ENCODE results near the gene KIR2DL4.
"Not testable (repeated sequence)": the region's sequence is repeated elsewhere in the genome, so short reads cannot be mapped to it uniquely, and the experiment has no call there.

KIR2DL4 gene

DNA sequence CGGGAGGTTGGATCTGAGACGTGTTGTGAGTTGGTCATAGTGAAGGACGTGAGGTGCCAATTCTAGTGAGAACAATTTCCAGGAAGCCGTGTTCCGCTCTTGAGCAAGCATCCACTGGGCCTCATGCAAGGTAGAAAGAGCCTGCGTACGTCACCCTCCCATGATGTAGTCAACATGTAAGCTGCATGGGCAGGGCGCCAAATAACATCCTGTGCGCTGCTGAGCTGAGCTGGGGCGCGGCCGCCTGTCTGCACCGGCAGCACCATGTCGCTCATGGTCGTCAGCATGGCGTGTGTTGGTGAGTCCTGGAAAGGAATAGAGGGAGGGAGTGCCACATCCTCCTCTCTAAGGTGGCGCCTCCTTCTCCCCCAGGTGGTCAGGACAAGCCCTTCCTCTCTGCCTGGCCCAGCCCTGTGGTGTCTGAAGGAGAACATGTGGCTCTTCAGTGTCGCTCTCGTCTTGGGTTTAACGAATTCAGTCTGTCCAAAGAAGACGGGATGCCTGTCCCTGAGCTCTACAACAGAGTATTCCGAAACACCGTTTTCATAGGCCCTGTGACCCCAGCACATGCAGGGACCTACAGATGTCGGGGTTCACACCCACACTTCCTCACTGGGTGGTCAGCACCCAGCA lies 17.2 kb upstream of the KIR2DL4 start:
- not testable (repeated sequence) for H3K36me3 Mint-ChIP-seq (ENCODE audit: low read depth); H3K27me3 Mint-ChIP-seq (ENCODE audit: low read depth); H3K27ac Mint-ChIP-seq

DNA sequence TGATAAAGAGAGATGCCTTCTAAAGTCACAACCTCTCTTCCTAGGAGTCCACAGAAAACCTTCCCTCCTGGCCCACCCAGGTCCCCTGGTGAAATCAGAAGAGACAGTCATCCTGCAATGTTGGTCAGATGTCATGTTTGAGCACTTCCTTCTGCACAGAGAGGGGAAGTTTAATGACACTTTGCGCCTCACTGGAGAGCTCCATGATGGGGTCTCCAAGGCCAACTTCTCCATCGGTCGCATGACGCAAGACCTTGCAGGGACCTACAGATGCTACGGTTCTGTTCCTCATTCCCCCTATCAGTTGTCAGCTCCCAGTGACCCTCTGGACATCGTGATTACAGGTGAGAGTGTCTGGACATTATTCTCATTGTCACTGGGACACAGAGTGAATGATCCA lies 15.3 kb upstream of the KIR2DL4 start:
- not testable (repeated sequence) for H3K9me3 Mint-ChIP-seq; H3K27me3 Mint-ChIP-seq (ENCODE audit: low read depth); H3K4me1 Mint-ChIP-seq (ENCODE audit: low read depth); H3K36me3 Mint-ChIP-seq (ENCODE audit: low read depth); H3K4me3 Mint-ChIP-seq; H3K27ac Mint-ChIP-seq

More for the DNA sequence above, 17.2 kb upstream of the KIR2DL4 start:
- not testable (repeated sequence) for H3K4me1 Mint-ChIP-seq (ENCODE audit: low read depth); H3K4me3 Mint-ChIP-seq; H3K9me3 Mint-ChIP-seq

DNA sequence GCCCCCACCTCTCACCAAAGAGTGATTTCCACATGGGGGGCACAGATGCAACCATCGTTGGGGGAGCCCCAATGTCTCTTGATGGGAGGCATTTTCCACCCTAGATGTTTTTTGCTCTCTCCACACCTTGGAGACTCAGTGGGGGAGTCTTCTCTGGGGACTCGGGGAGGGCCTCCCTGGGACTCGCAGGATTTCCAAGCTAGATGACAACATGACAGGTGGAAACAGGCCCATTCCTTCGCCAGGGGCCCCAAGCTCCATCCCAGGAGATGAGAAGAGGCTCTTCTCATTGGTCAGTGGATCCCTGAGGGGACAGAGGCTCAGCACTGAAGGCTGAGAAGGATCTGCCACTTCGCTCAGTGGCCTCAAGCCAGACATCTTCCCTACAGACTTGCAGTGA lies 12.7 kb upstream of the KIR2DL4 start:
- peaks cover 8% of the 10 kb centered on the region for H3K4me1 Mint-ChIP-seq (ENCODE audit: low read depth)
- no peak overlapping the region for H3K27ac Mint-ChIP-seq
- no peak overlapping the region for H3K4me3 Mint-ChIP-seq
- H3K9me3 Mint-ChIP-seq: no peaks in the 10 kb centered on the region
- H3K27me3 Mint-ChIP-seq (ENCODE audit: low read depth): peaks cover 4% of the 10 kb centered on the region
- no peaks in the 10 kb centered on the region for H3K36me3 Mint-ChIP-seq (ENCODE audit: low read depth)

DNA sequence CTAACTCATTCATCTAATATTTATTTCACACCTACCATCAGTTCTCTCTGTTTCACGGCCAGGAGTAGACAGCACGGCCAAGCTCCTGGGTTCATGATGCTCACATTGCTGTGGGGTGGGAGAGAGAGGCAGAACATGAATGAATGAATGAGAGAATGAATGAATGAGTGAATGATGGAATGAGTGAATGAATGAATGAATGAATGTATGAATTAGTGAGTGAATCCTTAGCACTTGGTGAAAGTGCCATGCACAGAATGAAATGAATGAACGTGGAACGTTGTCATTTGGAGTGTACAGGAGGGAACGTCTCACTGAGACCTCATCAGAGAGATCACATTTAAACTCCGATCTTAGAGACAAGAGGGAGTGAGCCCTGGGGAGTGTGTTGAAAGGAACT lies 11.9 kb upstream of the KIR2DL4 start:
- H3K9me3 Mint-ChIP-seq: no peaks in the 10 kb centered on the region
- no peak overlapping the region for H3K4me3 Mint-ChIP-seq
- H3K27me3 Mint-ChIP-seq (ENCODE audit: low read depth): peaks cover 10% of the 10 kb centered on the region
- H3K27ac Mint-ChIP-seq: no peak overlapping the region
- H3K4me1 Mint-ChIP-seq (ENCODE audit: low read depth): peaks cover 8% of the 10 kb centered on the region
- no peaks in the 10 kb centered on the region for H3K36me3 Mint-ChIP-seq (ENCODE audit: low read depth)

DNA sequence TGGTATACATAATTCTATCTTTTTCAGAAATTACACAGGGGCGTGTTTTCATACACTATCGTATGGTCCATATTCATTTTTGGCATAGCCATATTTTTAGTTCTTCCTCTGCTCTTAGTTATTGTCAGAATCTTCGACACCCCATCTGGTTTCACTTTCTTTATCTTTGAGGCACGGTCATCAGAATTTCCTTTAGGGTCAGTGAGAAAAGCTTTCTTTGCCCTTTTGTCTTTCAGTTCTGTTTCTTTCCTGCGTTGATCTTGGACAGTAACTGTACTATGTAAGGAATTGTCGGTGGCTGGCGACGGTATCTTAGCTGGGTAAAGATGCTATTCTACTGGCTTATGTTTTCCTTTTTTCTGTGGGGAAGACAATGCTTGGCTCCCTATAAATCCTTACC lies 10.6 kb upstream of the KIR2DL4 start:
- H3K9me3 Mint-ChIP-seq: no peaks in the 10 kb centered on the region
- H3K4me3 Mint-ChIP-seq: peak overlapping the region; percentile 69
- no peak overlapping the region for H3K27ac Mint-ChIP-seq
- peaks cover 8% of the 10 kb centered on the region for H3K4me1 Mint-ChIP-seq (ENCODE audit: low read depth)
- H3K36me3 Mint-ChIP-seq (ENCODE audit: low read depth): no peaks in the 10 kb centered on the region
- peaks cover 10% of the 10 kb centered on the region for H3K27me3 Mint-ChIP-seq (ENCODE audit: low read depth)

DNA sequence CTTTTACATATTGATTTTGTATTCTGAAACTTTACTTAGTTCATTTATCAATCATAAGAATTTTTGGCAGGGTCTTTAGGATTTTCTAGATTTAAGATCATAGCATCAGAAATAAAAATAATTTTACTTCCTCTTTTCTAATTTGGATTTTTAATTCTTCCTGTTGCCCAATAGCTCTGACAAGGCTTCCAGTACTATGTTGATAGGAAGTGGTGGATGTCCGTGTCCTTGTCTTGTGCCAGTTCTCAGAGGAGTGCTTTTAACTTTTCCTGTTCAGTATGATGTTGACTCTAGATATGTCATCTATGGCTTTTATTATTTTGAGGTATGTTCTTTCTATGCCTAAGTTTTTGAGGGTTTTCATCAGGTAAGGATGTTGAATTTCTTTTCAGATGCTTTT lies 7.7 kb upstream of the KIR2DL4 start:
- H3K36me3 Mint-ChIP-seq (ENCODE audit: low read depth): no peaks in the 10 kb centered on the region
- peaks cover 14% of the 10 kb centered on the region for H3K27me3 Mint-ChIP-seq (ENCODE audit: low read depth)
- H3K4me1 Mint-ChIP-seq (ENCODE audit: low read depth): peaks cover 8% of the 10 kb centered on the region
- no peaks in the 10 kb centered on the region for H3K9me3 Mint-ChIP-seq
- H3K27ac Mint-ChIP-seq: no peak overlapping the region
- no peak overlapping the region for H3K4me3 Mint-ChIP-seq

DNA sequence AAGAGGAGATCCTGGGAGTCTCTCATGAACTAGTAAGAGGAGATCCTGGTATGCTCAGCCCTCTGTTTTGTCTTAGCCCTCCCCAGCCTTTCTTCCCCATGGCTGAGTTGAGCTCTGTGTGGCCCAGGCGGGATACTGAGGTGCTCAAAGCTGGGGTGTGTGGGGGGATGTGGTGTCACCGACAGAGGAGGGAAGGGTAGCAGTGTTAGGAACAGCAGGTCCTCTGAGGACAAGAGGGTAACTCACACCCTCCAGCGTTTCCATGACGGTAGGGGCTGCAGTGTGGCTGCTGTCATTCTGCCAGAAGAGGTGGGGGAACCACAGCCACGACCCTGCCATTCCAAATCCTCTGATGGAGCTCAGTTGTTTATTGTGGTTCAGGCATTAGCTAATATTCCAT lies 691 bp downstream of the KIR2DL4 start:
- Mint-ChIP-seq H3K27me3 (ENCODE audit: low read depth) (peaks cover 6% of the 10 kb centered on the region), H3K4me1 (ENCODE audit: low read depth) (no peaks in the 10 kb centered on the region), H3K27ac (no peak overlapping the region), H3K36me3 (ENCODE audit: low read depth) (no peaks in the 10 kb centered on the region), H3K4me3 (no peak overlapping the region), H3K9me3 (no peaks in the 10 kb centered on the region)

DNA sequence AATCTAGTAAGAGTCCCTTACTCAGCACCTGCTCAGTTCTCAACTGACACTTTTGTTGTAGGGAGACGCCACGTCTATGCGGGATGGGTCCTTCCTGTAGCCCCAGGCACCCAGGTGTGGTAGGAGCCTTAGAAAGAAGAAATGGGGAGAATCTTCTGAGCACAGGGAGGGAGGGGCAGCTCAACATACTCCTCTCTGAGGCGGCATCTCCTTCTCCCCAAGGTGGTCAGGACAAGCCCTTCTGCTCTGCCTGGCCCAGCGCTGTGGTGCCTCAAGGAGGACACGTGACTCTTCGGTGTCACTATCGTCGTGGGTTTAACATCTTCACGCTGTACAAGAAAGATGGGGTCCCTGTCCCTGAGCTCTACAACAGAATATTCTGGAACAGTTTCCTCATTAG lies 1.2 kb downstream of the KIR2DL4 start:
- Mint-ChIP-seq H3K9me3 (no peaks in the 10 kb centered on the region), H3K27me3 (ENCODE audit: low read depth) (peaks cover 6% of the 10 kb centered on the region), H3K36me3 (ENCODE audit: low read depth) (no peaks in the 10 kb centered on the region), H3K27ac (no peak overlapping the region), H3K4me3 (no peak overlapping the region), H3K4me1 (ENCODE audit: low read depth) (no peaks in the 10 kb centered on the region)

DNA sequence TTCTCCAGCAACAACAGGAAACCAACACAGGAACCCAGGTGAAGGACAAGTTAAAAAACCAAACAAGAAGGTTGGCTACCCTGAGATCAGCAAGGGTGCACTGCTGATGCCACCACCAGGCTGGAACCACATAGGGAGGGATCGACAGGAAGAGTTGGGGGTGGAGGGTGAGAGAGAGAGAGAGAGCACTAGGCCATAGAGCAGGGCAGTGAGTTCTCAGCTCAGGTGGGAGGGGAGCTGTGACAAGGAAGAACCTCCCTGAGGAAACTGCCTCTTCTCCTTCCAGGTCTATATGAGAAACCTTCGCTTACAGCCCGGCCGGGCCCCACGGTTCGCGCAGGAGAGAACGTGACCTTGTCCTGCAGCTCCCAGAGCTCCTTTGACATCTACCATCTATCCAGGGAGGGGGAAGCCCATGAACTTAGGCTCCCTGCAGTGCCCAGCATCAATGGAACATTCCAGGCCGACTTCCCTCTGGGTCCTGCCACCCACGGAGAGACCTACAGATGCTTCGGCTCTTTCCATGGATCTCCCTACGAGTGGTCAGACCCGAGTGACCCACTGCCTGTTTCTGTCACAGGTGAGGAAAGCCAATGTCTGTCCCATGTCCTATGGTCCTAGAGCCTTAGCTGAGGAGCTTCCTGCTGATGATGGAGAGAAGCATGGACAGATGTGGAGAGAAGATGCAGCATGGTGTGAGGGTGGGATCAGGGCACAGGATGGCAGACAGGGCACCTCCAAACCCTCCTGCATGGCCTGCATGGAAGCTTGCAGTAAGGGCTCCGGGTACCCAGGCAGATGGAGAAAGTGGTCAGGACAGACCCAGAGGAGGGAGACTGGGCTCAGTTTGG lies 2.5 kb downstream of the KIR2DL4 start:
- Mint-ChIP-seq H3K27ac (no peak overlapping the region), H3K4me1 (ENCODE audit: low read depth) (no peaks in the 10 kb centered on the region), H3K4me3 (no peak overlapping the region), H3K27me3 (ENCODE audit: low read depth) (peaks cover 6% of the 10 kb centered on the region), H3K9me3 (peaks cover 6% of the 10 kb centered on the region), H3K36me3 (ENCODE audit: low read depth) (no peaks in the 10 kb centered on the region)

DNA sequence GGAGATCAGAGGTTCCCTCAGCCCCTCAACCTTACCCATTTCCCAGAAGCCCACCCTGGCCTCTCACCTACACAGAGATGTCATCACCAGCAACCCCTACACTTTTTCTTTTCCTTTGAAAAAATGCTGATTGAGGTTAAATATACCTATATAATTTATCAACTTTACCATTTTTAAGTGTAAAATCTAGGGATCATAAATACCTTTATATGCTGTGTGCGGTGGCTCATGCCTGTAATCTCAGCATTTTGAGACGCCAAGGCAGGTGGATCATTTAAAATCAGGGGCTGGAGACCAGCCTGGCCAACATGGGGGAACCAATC lies 3.1 kb downstream of the KIR2DL4 start:
- H3K4me1 Mint-ChIP-seq (ENCODE audit: low read depth): no peaks in the 10 kb centered on the region

DNA sequence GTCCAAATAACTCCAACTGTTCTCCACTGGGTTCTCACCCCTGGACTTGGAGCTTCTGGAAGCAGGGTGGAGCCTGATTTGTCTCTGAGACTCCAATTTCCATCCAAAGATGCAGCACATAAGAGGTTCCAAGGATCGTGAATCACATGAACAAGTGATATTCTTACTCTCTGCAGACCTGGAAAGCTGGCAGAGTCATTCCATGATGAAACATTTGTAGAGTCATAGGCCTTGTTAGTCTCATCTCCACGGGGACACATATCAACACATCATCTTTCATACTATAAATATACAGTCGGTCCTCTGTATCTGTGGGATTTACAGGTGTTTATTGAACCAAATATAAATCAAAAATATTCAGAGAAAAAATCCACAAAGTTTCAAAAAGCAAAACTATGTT lies 11.2 kb downstream of the KIR2DL4 start:
- not testable (repeated sequence) for H3K36me3 Mint-ChIP-seq (ENCODE audit: low read depth); H3K4me1 Mint-ChIP-seq (ENCODE audit: low read depth); H3K4me3 Mint-ChIP-seq; H3K27ac Mint-ChIP-seq; H3K9me3 Mint-ChIP-seq; H3K27me3 Mint-ChIP-seq (ENCODE audit: low read depth)

More for the DNA sequence above, 3.1 kb downstream of the KIR2DL4 start:
- no peak overlapping the region for H3K4me3 Mint-ChIP-seq
- H3K27me3 Mint-ChIP-seq (ENCODE audit: low read depth): peaks cover 6% of the 10 kb centered on the region
- H3K36me3 Mint-ChIP-seq (ENCODE audit: low read depth): no peaks in the 10 kb centered on the region
- no peak overlapping the region for H3K27ac Mint-ChIP-seq
- peaks cover 6% of the 10 kb centered on the region for H3K9me3 Mint-ChIP-seq

DNA sequence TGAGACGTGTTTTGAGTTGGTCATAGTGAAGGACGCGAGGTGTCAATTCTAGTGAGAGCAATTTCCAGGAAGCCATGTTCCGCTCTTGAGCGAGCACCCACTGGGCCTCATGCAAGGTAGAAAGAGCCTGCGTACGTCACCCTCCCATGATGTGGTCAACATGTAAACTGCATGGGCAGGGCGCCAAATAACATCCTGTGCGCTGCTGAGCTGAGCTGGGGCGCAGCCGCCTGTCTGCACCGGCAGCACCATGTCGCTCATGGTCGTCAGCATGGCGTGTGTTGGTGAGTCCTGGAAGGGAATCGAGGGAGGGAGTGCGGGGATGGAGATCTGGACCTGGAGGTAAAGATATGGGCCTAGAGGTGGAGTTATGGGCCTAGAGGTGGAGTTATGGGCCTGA lies 12.8 kb downstream of the KIR2DL4 start, which contains the start of gene KIR3DL1:
KIR3DL1 (plus strand) TSS at position 218 of the 400 bp plus-strand sequence.
- H3K4me3 Mint-ChIP-seq; H3K27ac Mint-ChIP-seq; H3K4me1 Mint-ChIP-seq (ENCODE audit: low read depth); H3K9me3 Mint-ChIP-seq; H3K27me3 Mint-ChIP-seq (ENCODE audit: low read depth); H3K36me3 Mint-ChIP-seq (ENCODE audit: low read depth): not testable (repeated sequence)

DNA sequence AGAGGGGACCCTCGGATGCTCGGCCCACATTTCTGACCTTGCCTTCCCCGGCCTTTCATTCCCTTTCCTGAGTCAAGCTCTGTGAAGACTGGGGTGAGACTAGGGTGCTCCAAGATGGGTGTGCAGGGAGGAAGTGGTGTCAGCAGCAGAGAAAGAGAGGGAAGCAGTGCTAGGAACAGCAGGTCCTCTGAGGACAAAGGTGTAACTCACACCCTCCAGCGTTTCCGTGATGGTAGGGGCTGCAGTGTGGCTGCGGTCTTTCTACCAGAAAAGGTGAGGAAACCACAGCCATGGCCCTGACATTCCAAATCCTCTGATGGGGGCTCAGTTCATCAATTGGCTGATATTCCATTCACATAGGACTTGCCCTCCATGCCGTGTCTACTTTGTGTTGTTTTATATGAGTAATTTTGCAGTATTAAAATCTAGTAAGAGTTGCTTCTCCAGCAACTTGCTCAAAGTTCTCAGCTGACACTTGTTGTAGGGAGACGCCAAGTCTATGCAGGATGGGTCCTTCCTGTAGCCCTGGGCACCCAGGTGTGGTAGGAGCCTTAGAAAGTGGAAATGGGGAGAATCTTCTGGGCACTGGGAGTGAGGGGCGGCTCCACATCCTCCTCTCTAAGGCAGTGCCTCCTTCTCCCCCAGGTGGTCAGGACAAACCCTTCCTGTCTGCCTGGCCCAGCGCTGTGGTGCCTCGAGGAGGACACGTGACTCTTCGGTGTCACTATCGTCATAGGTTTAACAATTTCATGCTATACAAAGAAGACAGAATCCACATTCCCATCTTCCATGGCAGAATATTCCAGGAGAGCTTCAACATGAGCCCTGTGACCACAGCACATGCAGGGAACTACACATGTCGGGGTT lies 14.5 kb downstream of the KIR2DL4 start:
- no peaks in the 10 kb centered on the region for H3K9me3 Mint-ChIP-seq
- no peaks in the 10 kb centered on the region for H3K4me1 Mint-ChIP-seq (ENCODE audit: low read depth)
- H3K36me3 Mint-ChIP-seq (ENCODE audit: low read depth): no peaks in the 10 kb centered on the region
- no peak overlapping the region for H3K4me3 Mint-ChIP-seq
- H3K27me3 Mint-ChIP-seq (ENCODE audit: low read depth): no peaks in the 10 kb centered on the region
- no peak overlapping the region for H3K27ac Mint-ChIP-seq

DNA sequence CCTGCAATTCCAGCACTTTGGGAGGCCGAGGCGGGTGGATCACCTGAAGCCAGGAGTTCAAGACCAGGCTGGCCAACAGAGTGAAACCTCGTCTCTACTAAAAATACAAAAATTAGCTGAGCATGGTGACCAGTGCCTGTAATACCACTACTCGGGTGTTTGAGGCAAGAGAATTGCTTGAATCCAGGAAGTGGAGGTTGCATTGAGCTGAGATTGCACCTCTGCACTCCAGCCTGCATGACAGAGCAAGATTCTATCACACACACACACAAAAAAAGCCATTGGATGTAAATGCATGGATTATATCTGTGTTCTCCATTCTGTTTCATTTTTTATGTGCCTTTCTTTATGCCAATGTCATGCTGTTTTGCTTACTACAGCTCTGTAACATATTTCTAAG lies 21.0 kb downstream of the KIR2DL4 start:
- H3K27me3 Mint-ChIP-seq (ENCODE audit: low read depth); H3K4me1 Mint-ChIP-seq (ENCODE audit: low read depth); H3K9me3 Mint-ChIP-seq; H3K4me3 Mint-ChIP-seq; H3K27ac Mint-ChIP-seq; H3K36me3 Mint-ChIP-seq (ENCODE audit: low read depth): not testable (repeated sequence)

DNA sequence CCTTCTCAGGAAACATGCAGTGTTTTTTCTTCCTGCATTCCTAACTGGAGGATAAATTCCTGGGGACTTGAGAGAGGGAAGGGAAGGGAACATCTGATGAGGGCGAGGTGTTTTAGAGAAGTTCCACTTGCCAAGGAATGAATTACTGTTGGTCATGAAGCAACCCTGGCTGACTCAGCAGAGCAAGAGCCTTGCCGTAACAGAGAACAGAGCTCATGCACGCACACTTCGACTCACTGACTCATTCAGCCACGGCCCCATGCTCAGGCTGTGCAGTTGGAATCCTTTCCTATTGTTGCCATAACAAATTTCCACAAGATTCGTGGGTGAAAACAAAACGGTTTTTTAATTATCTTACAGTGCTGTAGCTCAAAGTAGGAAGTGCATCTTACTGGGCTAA lies 21.9 kb downstream of the KIR2DL4 start:
- not testable (repeated sequence) for H3K9me3 Mint-ChIP-seq; H3K4me1 Mint-ChIP-seq (ENCODE audit: low read depth); H3K4me3 Mint-ChIP-seq; H3K27me3 Mint-ChIP-seq (ENCODE audit: low read depth); H3K27ac Mint-ChIP-seq; H3K36me3 Mint-ChIP-seq (ENCODE audit: low read depth)

Measured in T-helper 1 cell treated with Interleukin-12 subunit alpha and Interleukin-12 subunit beta and Interleukin-4 antibody, amounts not matched to agents 30 μg/mL and 1 μg/mL, for 36 hours (primary cell).